GM18909 (cell line): ENCODE data around the gene ANP32A.
"Not testable (repeated sequence)": the region's sequence is repeated elsewhere in the genome, so short reads cannot be mapped to it uniquely, and the experiment has no call there.

Source experiments
- ATAC-seq: cut with Tn5 transposase; IDR thresholded peaks from one replicate; pipeline ENCODE4 v1.9.1; 2021; ENCODE audit warnings: mild to moderate bottlenecking; ENCODE audit not compliant: unreplicated experiment, poor library complexity

The ANP32A gene

DNA sequence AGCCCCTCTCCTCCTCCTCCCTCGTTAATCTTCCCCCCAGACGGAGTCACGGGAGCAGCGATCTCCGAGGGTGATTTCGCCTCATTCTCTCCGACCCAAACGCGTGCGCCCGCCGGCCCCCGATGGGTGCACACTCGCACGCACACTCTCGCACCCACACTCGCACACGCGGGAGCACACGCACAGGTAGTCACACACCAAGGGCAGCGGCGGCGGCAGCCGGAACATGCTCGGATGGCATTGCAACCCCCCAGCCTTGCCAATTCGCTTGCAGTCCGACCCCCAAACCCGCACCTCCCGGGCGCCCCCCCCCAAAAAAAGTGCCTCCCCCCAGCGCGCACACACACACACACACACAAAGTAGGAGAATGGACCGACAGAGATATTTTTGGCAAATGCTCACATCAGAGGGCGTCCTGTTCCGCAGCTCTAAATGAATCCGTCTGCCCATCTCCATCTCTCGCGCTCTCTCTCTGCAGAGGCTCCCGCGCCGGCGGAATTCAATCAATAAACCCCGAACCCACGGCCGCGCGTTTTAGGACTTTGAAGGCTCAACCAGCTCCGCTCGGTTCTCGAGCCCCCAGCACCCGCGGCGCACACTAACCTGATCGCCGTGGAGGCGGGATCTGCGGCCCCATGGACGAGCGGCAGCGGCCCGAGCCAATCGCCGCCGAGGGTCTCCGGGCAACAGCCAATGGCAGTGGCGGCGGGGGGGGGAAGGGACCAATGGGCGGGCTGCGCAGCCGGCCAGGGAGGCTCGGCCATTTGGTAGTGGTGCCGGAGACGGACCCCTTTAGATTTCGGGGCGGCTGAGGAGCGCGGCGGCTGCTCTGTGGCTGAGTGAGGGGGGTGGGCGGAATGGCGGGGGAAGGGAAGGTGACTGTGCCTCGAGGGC is at the start of gene ANP32A:
ANP32A (minus strand) TSS at position 601 of the 895 bp plus-strand sequence; CDS start at position 457, 144 bp downstream.
- ATAC-seq: peak; percentile 65

- no peak for ATAC-seq
These were observed 47.6 kb upstream of the ANP32A start for GRCh38 chr15:68868296-68868695.

- no peak for ATAC-seq
These were observed 41.7 kb upstream of the ANP32A start for GRCh38 chr15:68862415-68862814.

- ATAC-seq: not testable (repeated sequence)
These were observed 38.0 kb upstream of the ANP32A start for GRCh38 chr15:68858666-68859065.

DNA sequence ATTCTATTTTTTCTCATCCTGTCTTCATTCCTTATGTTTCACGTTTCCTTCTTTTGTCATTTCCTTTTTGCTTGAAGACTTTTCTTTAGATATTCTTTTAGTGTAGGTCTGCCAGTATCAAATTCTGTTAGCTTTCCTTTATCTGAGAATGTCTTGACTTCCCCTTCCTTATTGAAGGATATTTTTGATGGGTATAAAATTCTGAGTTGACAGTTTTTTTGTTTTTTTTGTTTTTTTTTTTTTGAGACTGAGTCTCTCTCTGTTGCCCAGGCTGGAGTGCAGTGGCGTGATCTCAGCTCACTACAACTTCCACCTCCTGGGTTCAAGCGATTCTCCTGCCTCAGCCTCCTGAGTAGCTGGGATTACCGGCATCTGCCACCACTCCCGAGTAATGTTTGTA is 36.7 kb upstream of the ANP32A start:
- not testable (repeated sequence) for ATAC-seq

GRCh38 chr15:68852461-68852860 is 31.8 kb upstream of the ANP32A start:
- ATAC-seq: no peak

DNA sequence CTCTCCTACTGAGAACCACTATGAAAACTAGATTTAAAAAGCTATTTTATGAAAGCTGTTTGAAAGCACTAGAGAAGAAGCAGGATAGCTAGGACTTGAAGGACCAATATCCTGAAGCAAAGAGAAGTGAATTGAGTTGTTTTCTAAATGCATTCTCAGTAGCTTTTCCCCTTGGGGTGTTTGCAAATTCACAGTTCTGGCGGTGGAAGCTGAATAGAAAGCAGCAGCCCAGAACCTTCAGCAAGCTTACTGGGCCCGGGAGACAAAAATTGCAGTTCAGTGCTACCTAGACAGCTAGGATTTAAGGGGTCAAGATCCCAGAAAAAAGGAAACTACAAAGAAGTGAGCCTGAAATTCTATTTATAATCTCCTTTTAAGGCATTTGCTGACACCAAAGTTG is 31.3 kb upstream of the ANP32A start:
- ATAC-seq: no peak

GRCh38 chr15:68849497-68849896 is 28.8 kb upstream of the ANP32A start:
- ATAC-seq: no peak

- ATAC-seq: no peak
These were observed 26.2 kb upstream of the ANP32A start for GRCh38 chr15:68846851-68847439.

GRCh38 chr15:68844856-68845550 is 24.3 kb upstream of the ANP32A start:
- no peak for ATAC-seq

DNA sequence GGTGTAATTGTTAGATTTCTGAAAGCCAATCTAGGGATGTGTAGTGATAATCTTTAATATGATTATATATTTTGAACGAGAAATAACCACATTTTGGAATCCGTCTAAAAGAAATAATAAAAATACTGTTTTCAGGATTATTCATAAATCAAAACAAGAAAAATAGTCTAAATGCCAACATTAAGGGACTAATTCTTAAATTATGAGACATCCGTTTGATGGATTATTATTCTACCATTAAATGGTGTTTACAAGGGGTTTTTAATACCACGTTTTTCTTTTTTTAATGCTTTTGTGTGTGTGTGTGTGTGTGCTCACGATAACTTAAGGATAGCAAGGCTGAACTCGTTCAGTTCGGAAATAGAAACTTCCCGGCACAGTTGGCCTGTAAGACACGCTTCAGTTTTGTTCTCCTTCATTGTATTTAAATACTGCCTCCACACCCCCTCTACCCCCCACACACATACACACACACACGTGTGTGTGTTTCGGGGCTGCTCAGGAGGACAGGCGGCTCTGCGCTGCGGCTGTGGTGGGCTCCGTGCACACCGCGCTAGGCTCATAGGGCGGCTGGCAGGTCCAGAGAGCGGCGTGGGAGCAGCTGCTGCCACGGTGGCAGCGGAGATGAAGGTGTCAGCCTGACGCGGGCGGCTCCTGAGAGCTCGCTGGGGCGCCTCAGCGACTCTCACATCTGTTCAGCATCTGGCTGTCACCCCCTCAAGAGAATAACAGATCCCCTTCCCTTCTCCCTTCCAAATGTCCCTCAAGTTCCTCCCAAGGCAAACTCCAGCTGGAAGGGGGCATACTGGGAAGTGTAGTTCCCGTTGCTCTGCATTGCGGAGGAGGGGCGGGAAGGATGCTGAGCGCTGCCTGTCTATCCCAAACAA is 23.0 kb upstream of the ANP32A start:
- no peak for ATAC-seq

GRCh38 chr15:68842958-68843357 is 22.3 kb upstream of the ANP32A start:
- ATAC-seq: no peak

- ATAC-seq: no peak
These were observed 13.7 kb upstream of the ANP32A start for GRCh38 chr15:68834346-68834745.

DNA sequence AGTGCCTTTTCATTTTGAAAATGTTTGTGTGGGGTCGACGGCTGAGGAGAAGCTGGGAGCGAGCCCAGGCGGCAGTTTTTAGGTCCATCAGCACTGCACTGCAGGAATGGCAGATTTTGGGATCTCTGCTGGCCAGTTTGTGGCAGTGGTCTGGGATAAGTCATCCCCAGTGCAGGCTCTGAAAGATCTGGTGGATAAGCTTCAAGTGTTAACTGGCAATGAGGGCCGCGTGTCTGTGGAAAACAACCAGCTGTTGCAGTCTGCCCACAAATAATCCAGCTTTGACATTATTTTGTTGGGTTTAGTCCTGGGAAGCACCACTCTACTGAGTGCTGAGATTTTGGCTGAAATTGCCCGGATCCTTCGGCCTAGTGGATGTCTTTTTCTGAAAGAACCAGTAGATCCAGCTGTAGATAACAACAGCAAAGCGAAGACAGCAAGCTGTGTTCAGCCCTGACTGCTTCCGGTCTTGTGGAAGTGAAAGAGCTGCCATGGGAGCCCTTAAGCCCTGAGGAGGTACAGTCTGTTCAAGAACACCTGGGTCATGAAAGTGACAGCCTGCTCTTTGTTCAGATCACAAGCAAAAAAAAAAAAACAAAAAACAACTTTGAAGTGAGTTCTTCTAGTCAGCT is 13.1 kb upstream of the ANP32A start:
- ATAC-seq: no peak

GRCh38 chr15:68830141-68830785 is 9.6 kb upstream of the ANP32A start:
- ATAC-seq: no peak

GRCh38 chr15:68829068-68829467 is 8.4 kb upstream of the ANP32A start:
- ATAC-seq: no peak

DNA sequence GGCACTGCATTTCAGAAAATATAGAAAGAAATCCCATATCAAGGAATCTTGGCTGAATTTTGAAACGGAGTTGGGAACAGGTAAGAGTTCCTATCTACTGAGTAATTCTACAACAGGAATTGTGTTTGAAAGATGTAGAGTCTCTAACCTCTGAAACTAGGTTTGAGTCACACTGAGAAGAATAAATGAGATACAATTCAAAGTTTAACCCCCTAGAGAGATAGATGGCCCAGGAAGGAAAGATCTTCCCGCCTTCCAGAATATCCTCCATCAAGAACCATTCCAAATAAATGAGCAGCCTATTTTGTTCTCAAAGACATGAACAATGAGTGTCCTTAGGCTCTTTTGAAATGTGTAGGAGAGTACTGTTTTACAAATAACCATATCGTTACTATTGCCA is 2.9 kb upstream of the ANP32A start:
- ATAC-seq: no peak

- no peak for ATAC-seq
These were observed 2.1 kb upstream of the ANP32A start for GRCh38 chr15:68822818-68823217.

GRCh38 chr15:68821841-68822381 is 1.2 kb upstream of the ANP32A start:
- no peak for ATAC-seq
